Measurements from ENCODE around the gene MYO1B. TPM values are rescaled to one million over a fixed set of nuclear protein-coding genes. Genes with fewer than 3 reads are reported as not detected.

The MYO1B gene
- total RNA-seq, 1 experiment from 2014 or later: 241 TPM

GRCh38 chr2:191343796-191344338 is 98.7 kb downstream of the MYO1B start:
- CTCF ChIA-PET: interaction anchor here (0.7 to 0.8 kb wide), 2 partner anchors 30 to 1041 kb away, joined by 3 to 4 read pairs; no protein-coding TSS in a partner anchor
- H3K9me3 Mint-ChIP-seq (ENCODE audit: unreplicated experiment): no peaks in the 10 kb centered on the region
- intact Hi-C loops (cut with micrococcal nuclease): no loop called here
- POLR2A ChIA-PET: no interaction called here
- H3K4me3 Mint-ChIP-seq (ENCODE audit: unreplicated experiment): no peak overlapping the region
- H3K27ac Mint-ChIP-seq (ENCODE audit: low read depth, unreplicated experiment): no peak overlapping the region
- H3K4me1 Mint-ChIP-seq (ENCODE audit: insufficient read depth, unreplicated experiment): no peaks in the 10 kb centered on the region
- TF ChIP-seq CTCF (IDR thresholded peaks at IDR 0.05; ENCODE audit: unreplicated experiment): no peak
- no peak for DNase-seq (ENCODE audit: unreplicated experiment)
- TSS peak; percentile 6 for BruUV-seq (replicated peaks)
- no peaks in the 10 kb centered on the region for H3K27me3 Mint-ChIP-seq (ENCODE audit: insufficient read depth, unreplicated experiment)
- peaks cover 33% of the 10 kb centered on the region for H3K36me3 Mint-ChIP-seq (ENCODE audit: insufficient read depth, unreplicated experiment)

GRCh38 chr2:191345788-191346187 is 100.6 kb downstream of the MYO1B start:
- ChIA-PET POLR2A (interaction anchor here (0.6 to 1.6 kb wide), 6 partner anchors 8 to 180 kb away, joined by 3 to 6 read pairs (median 6); no protein-coding TSS in a partner anchor), CTCF (interaction anchor here (1.0 to 1.5 kb wide), 4 partner anchors 9 to 191 kb away, joined by 3 to 4 read pairs (median 4); no protein-coding TSS in a partner anchor)
- Mint-ChIP-seq H3K36me3 (ENCODE audit: insufficient read depth, unreplicated experiment) (peaks cover 35% of the 10 kb centered on the region), H3K27me3 (ENCODE audit: insufficient read depth, unreplicated experiment) (no peaks in the 10 kb centered on the region), H3K9me3 (ENCODE audit: unreplicated experiment) (no peaks in the 10 kb centered on the region), H3K4me3 (ENCODE audit: unreplicated experiment) (no peak overlapping the region), H3K4me1 (ENCODE audit: insufficient read depth, unreplicated experiment) (peaks cover 2% of the 10 kb centered on the region), H3K27ac (ENCODE audit: low read depth, unreplicated experiment) (no peak overlapping the region)
- DNase-seq (ENCODE audit: unreplicated experiment): peak; percentile 34
- TF ChIP-seq CTCF (IDR thresholded peaks at IDR 0.05; ENCODE audit: unreplicated experiment): no peak
- no TSS peak for BruUV-seq (replicated peaks)
- intact Hi-C loops (cut with micrococcal nuclease): no loop called here

- Mint-ChIP-seq H3K9me3 (ENCODE audit: unreplicated experiment) (no peaks in the 10 kb centered on the region), H3K4me3 (ENCODE audit: unreplicated experiment) (no peak overlapping the region), H3K27ac (ENCODE audit: low read depth, unreplicated experiment) (peak overlapping the region; percentile 67), H3K27me3 (ENCODE audit: insufficient read depth, unreplicated experiment) (no peaks in the 10 kb centered on the region), H3K4me1 (ENCODE audit: insufficient read depth, unreplicated experiment) (peaks cover 6% of the 10 kb centered on the region), H3K36me3 (ENCODE audit: insufficient read depth, unreplicated experiment) (peaks cover 24% of the 10 kb centered on the region)
- ChIA-PET POLR2A (no interaction called here), CTCF (interaction anchor here (0.5 to 2.1 kb wide), 3 partner anchors 154 to 183 kb away, joined by 3 to 7 read pairs (median 6); no protein-coding TSS in a partner anchor)
- no peak for TF ChIP-seq CTCF (IDR thresholded peaks at IDR 0.05; ENCODE audit: unreplicated experiment)
- no TSS peak for BruUV-seq (replicated peaks)
- no peak for DNase-seq (ENCODE audit: unreplicated experiment)
- intact Hi-C loops (cut with micrococcal nuclease): no loop called here
Measured at GRCh38 chr2:191347154-191347553, 102.0 kb downstream of the MYO1B start.

- Mint-ChIP-seq H3K9me3 (ENCODE audit: unreplicated experiment) (no peaks in the 10 kb centered on the region), H3K27ac (ENCODE audit: low read depth, unreplicated experiment) (no peak overlapping the region), H3K36me3 (ENCODE audit: insufficient read depth, unreplicated experiment) (peaks cover 24% of the 10 kb centered on the region), H3K27me3 (ENCODE audit: insufficient read depth, unreplicated experiment) (no peaks in the 10 kb centered on the region), H3K4me3 (ENCODE audit: unreplicated experiment) (no peak overlapping the region), H3K4me1 (ENCODE audit: insufficient read depth, unreplicated experiment) (peaks cover 12% of the 10 kb centered on the region)
- intact Hi-C loops (cut with micrococcal nuclease): no loop called here
- DNase-seq (ENCODE audit: unreplicated experiment): no peak
- POLR2A ChIA-PET: interaction anchor here (1.1 to 1.4 kb wide), 2 partner anchors 20 to 36 kb away, joined by 3 to 5 read pairs; no protein-coding TSS in a partner anchor
- no peak for TF ChIP-seq CTCF (IDR thresholded peaks at IDR 0.05; ENCODE audit: unreplicated experiment)
- CTCF ChIA-PET: interaction anchor here (0.6 to 2.1 kb wide), 4 partner anchors 154 to 1070 kb away, joined by 3 to 7 read pairs (median 6); no protein-coding TSS in a partner anchor
- no TSS peak for BruUV-seq (replicated peaks)
Measured at GRCh38 chr2:191347881-191348280, 102.7 kb downstream of the MYO1B start.

Data from MCF 10A (cell line).